GM12872 (cell line): ENCODE measurements around the gene MITF.

Source experiments
- TF ChIP-seq, protein P1 (sequence below): IDR thresholded peaks from 3 replicates; pipeline ENCODE4 v1.5.1; 2011; ENCODE audit warnings: low read depth, mild to moderate bottlenecking, low read length, moderate library complexity; ENCODE audit not compliant: insufficient read depth

Gene MITF

DNA sequence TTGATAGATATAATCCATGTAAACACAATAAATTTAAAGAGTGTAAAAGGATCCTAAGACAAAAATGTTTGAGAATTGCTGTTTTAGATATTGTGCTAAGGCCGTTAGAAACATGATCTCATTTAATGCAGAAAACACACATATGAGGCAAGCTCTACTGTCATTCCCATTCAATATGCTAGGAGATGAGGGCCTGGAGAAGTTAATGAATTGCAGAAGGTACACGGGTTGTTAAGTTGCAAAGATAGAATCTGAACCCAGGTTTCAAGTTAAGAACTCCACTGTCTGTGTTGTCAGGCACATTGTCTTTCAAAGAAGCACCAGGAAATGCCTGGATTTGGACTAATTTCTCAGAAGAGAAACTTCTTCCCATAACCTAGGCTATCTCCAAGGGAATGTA lies 195.1 kb downstream of the MITF start:
- TF ChIP-seq, protein P1, sequence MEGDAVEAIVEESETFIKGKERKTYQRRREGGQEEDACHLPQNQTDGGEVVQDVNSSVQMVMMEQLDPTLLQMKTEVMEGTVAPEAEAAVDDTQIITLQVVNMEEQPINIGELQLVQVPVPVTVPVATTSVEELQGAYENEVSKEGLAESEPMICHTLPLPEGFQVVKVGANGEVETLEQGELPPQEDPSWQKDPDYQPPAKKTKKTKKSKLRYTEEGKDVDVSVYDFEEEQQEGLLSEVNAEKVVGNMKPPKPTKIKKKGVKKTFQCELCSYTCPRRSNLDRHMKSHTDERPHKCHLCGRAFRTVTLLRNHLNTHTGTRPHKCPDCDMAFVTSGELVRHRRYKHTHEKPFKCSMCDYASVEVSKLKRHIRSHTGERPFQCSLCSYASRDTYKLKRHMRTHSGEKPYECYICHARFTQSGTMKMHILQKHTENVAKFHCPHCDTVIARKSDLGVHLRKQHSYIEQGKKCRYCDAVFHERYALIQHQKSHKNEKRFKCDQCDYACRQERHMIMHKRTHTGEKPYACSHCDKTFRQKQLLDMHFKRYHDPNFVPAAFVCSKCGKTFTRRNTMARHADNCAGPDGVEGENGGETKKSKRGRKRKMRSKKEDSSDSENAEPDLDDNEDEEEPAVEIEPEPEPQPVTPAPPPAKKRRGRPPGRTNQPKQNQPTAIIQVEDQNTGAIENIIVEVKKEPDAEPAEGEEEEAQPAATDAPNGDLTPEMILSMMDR = no peak

DNA sequence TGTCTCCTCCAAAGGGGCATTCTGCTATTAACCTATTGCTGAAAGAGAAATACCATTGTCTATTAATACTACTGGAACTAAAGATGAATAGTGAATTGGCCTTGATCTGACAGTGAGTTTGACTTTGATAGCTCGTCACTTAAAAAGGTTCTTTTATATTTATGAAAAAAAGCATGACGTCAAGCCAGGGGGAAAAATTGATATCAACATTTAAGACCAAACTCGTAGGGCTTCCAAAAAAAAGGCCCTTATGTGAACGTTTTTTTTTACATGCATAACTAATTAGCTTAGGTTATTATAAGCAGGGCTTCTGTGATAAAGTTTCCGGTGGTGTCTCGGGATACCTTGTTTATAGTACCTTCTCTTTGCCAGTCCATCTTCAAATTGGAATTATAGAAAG lies 197.0 kb downstream of the MITF start:
- TF ChIP-seq, protein P1 = no peak

DNA sequence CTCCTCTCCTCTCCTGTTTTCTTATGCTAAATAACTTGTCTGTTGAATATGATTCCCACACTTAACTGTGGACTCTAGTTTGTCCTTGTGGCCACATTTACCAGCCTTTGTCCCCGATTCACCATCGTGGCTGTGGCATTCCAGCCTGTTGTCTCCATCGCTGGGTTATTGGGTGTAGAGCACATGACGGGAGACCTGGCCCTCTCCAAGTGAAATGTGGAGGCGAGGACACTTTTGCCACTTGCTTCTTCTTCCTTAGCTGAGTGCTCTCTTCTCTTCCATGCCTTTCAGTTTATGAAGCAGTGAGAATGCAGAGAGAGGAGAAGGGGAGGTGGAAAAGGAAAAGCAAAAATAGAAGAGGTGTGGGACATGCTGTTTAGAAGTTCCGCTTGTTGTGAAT lies 198.8 kb downstream of the MITF start:
- TF ChIP-seq, protein P1 = no peak

DNA sequence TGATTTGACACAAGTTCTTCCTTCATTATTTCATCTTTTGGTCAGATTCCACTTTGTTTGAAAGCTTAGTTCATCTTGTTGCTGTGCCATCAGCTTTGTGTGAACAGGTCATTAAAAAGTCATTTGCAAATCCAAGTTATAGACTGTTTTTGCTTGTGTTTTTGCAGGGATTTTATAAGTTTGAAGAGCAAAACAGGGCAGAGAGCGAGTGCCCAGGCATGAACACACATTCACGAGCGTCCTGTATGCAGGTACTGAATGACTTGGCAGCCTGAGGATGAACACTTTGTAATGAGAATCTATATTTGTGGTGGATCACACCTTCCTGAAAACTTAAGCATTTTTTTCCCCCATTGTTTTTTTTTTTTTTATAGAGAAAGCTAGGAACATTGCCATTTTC lies 199.7 kb downstream of the MITF start:
- TF ChIP-seq, protein P1 = no peak

DNA sequence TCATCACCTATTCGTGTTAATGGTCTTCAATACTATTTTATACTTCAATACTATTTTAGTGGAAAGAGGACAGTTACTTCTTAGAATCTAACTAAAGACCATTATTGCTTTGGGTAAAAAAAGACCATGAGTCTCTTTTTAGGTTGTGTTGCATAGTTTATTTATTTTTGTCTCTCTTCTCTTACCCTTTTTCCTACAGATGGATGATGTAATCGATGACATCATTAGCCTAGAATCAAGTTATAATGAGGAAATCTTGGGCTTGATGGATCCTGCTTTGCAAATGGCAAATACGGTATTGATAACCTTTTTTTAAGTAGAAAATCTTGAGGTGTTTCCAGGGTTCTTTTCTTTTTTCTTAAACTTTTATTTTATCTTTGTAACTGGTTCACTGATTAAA lies 201.8 kb downstream of the MITF start:
- TF ChIP-seq, protein P1 = no peak

DNA sequence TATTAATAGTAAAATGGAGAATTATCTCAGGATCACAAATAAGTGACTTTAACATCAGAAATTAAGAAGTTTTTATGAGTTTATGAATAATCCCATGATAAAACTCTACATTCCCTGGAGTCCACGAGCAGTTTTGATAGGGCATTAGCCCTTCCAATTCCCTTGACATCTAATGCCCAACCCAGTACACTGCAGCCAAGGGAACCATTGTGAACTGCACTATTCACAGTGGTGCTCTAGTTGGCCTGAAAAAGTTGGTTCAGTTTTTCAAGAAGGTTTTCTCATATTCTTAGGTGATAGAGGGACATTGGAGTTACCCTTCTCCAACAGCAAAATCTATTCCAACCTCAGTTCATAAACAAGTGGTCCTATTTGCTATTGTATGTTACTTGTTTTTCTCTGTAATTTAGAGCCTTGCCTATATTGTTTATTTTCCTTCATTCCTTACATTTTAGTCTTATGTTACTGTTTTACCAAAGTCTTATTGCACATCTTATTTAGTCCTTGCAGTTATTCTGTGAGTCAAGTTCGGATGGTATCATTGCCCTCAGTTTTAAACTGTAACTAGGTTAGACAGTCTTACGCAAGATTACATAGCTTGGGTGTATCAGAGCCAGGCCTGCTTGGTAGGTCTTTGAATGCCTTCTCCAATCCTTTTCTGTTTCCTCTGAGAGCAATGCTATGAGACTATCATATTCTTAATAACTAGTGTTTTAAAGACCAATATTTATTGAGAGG lies 202.3 kb downstream of the MITF start:
- TF ChIP-seq, protein P1 = no peak

DNA sequence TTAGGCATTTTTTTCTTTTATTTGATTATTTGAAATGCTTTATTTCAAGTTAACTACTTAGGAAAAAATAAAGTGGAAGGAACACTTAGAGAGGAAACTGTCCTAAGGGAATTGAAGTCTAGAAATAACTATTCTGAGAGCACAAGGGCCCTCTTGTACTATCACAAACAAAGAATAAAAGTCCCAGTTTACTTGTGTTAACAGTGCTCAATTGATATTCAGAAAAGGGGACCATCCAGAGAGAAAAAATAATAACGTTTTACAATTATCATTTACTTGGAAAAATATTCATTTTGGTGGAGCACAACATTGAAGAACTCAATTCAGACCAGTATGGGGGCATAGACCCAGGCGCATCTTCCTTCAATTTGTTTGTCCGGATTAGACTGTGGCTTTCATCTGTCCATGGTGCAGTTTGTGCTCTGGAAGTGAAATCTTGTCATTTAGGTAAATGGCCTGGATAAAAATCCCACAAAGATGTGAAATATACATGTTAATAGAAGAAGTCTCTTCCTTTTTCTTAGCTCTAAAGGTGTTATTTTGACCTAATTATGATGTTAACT lies 205.7 kb downstream of the MITF start:
- TF ChIP-seq, protein P1 = no peak
